Endodermal cell (in vitro differentiated cells): Measurements from ENCODE around the gene METTL23. TPM values are rescaled to one million over a fixed set of nuclear protein-coding genes. Genes with fewer than 3 reads are reported as not detected.
"Not testable (repeated sequence)": the region's sequence is repeated elsewhere in the genome, so short reads cannot be mapped to it uniquely, and the experiment has no call there.

Experiments
- DNase-seq: peaks from one replicate; pipeline ENCODE4 v3.0.0-alpha.2; 2017
- H3K27ac ChIP-seq: 2 replicates; pipeline ENCODE4 v1.5.1; 2013; ENCODE audit warnings: mild to moderate bottlenecking, low read depth, low read length, moderate library complexity
- H3K27me3 ChIP-seq: 2 replicates; pipeline ENCODE4 v1.6.1; 2013; ENCODE audit warnings: mild to moderate bottlenecking, low read length, moderate library complexity; ENCODE audit not compliant: insufficient read depth, control insufficient read depth, poor library complexity, severe bottlenecking
- H3K36me3 ChIP-seq: 2 replicates; pipeline ENCODE4 v1.7.0; 2013; ENCODE audit warnings: mild to moderate bottlenecking, low read length, moderate library complexity; ENCODE audit not compliant: control insufficient read depth, insufficient read depth
- H3K4me1 ChIP-seq: one replicate; pipeline ENCODE4 v1.7.0; 2013; ENCODE audit warnings: low read length; ENCODE audit not compliant: control insufficient read depth, insufficient read depth
- H3K4me3 ChIP-seq: 2 replicates; pipeline ENCODE4 v1.5.1; 2013; ENCODE audit warnings: mild to moderate bottlenecking, low read length, moderate library complexity
- H3K9ac ChIP-seq: 2 replicates; pipeline ENCODE4 v1.6.1; 2013; ENCODE audit warnings: mild to moderate bottlenecking, low read length, moderate library complexity; ENCODE audit not compliant: poor library complexity, severe bottlenecking; ENCODE audit errors: extremely low read depth
- H3K9me3 ChIP-seq: 2 replicates; pipeline ENCODE4 v1.6.1; 2013; ENCODE audit warnings: mild to moderate bottlenecking, low read length, moderate library complexity; ENCODE audit not compliant: control insufficient read depth
- H3K27ac Mint-ChIP-seq: 2 replicates; pipeline ENCODE4 v1.8.0; 2020; ENCODE audit warnings: mixed read lengths
- H3K27me3 Mint-ChIP-seq: 2 replicates; pipeline ENCODE4 v1.8.0; 2021; ENCODE audit warnings: mild to moderate bottlenecking, mixed read lengths; ENCODE audit not compliant: insufficient read depth
- H3K36me3 Mint-ChIP-seq: 2 replicates; pipeline ENCODE4 v1.8.0; 2020; ENCODE audit warnings: low read depth, mixed read lengths
- H3K4me1 Mint-ChIP-seq: 2 replicates; pipeline ENCODE4 v1.8.0; 2020; ENCODE audit warnings: mixed read lengths
- H3K4me3 Mint-ChIP-seq: 2 replicates; pipeline ENCODE4 v1.8.0; 2020; ENCODE audit warnings: mild to moderate bottlenecking, moderate library complexity, mixed read lengths
- H3K9me3 Mint-ChIP-seq: 2 replicates; pipeline ENCODE4 v1.8.0; 2020; ENCODE audit warnings: mild to moderate bottlenecking, mixed read lengths
- CTCF ChIP-seq: fragments of 200-600 bp; sonication (generic); conservative IDR thresholded peaks from 2 replicates; pipeline ENCODE4 v1.5.0; 2021; ENCODE audit warnings: antibody characterized with exemption, mild to moderate bottlenecking
- WGBS, 2 experiments: methylation state at CpG; one replicate each; pipeline versions ENCODE4 v1.1.5 to v1.1.7; 2013; ENCODE audit warnings: missing lambda C conversion rate in 2 of 2, mixed read lengths in 1 of 2; ENCODE audit not compliant: insufficient coverage in 1 of 2, insufficient read length in 1 of 2; 5-methylcytosine and 5-hydroxymethylcytosine counted together
- total RNA-seq, 2 donors: library from RNA; stranded (reverse); fragmentation: NEBNext Ultra II Directional in 1 of 2; extraction: Animal tissue kit (Norgen Biotek cat#: 25700) in 1 of 2; gene quantifications; 2 replicates in 1 of 2; 3 replicates in 1 of 2; pipeline ENCODE4 v1.2.1, GENCODE V29; 2021

Gene METTL23
- total RNA-seq, 2 donors from 2014 or later: 31.3 to 39.9 TPM

GRCh38 chr17:76726231-76726775, 336 bp upstream of the METTL23 start, which contains the start of gene JMJD6:
JMJD6 (minus strand) TSS chr17:76726606; CDS start chr17:76726475, 131 bp downstream.
- Mint-ChIP-seq H3K36me3 (peaks cover 44% of the 10 kb centered on the region), H3K4me3 (peak within 1 kb of the TSS; percentile 87), H3K27me3 (no peaks in the 10 kb centered on the region), H3K4me1 (peaks cover 5% of the 10 kb centered on the region), H3K9me3 (no peaks in the 10 kb centered on the region), H3K27ac (peak within 1 kb of the TSS; percentile 96)
- peak; percentile 100 for DNase-seq
- H3K27me3 ChIP-seq: no peaks in the 10 kb centered on the region
- H3K9me3 ChIP-seq: no peaks in the 10 kb centered on the region
- H3K27ac ChIP-seq: peak within 1 kb of the TSS; percentile 94
- H3K4me3 ChIP-seq: peak within 1 kb of the TSS; percentile 89
- no peaks in the 10 kb centered on the region for H3K4me1 ChIP-seq
- TF ChIP-seq CTCF: no peak
- H3K36me3 ChIP-seq: peaks cover 35% of the 10 kb centered on the region
- 0% methylated on average over 24 to 60 of the region's 60 CpGs for WGBS, 2 experiments
- H3K9ac ChIP-seq: peak within 1 kb of the TSS; percentile 93

DNA sequence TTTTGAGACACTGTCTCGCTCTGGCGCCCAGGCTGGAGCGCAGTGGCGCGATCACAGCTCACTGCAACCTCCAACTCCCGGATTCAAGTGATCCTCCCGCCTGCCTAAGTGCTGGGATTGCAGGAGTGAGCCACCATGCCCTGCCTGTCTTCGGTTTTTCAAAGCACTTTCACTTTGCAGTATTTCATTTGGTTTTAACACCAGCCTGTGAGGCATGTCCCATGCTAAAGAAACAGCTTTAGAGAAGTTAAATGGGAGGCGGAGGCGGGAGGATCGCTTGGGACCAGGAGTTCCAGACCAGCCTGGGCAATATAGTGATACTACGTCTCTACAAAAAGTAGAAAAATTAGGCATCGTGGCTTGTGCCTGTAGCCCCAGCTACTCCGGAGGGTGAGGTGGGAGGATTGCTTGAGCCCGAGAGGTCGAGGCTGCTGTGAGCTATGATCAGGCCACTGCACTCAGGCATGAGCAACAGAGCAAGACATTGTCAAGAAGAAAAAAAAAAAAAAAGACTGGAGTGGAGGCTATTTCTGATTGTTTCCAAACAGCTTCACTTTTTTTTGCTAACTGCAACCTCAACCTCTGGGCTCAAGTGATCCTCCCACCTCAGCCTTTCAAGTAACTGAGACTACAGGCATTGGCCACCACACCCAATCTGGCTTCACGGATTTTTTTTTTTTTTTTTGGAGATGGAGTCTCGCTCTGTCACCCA, 1.3 kb downstream of the METTL23 start:
- Mint-ChIP-seq H3K4me3 (peak overlapping the region; percentile 87), H3K4me1 (peaks cover 5% of the 10 kb centered on the region), H3K27ac (peak overlapping the region; percentile 88), H3K36me3 (peaks cover 35% of the 10 kb centered on the region), H3K9me3 (no peaks in the 10 kb centered on the region), H3K27me3 (no peaks in the 10 kb centered on the region)
- 93% methylated on average over 16 to 18 of the region's 18 CpGs for WGBS, 2 experiments
- Histone ChIP-seq H3K27ac (no peak overlapping the region), H3K9ac (peak overlapping the region; percentile 93), H3K4me1 (no peaks in the 10 kb centered on the region), H3K36me3 (peaks cover 30% of the 10 kb centered on the region), H3K27me3 (no peaks in the 10 kb centered on the region), H3K9me3 (no peaks in the 10 kb centered on the region), H3K4me3 (peak overlapping the region; percentile 89)
- no peak for TF ChIP-seq CTCF
- DNase-seq: peak; percentile 56

DNA sequence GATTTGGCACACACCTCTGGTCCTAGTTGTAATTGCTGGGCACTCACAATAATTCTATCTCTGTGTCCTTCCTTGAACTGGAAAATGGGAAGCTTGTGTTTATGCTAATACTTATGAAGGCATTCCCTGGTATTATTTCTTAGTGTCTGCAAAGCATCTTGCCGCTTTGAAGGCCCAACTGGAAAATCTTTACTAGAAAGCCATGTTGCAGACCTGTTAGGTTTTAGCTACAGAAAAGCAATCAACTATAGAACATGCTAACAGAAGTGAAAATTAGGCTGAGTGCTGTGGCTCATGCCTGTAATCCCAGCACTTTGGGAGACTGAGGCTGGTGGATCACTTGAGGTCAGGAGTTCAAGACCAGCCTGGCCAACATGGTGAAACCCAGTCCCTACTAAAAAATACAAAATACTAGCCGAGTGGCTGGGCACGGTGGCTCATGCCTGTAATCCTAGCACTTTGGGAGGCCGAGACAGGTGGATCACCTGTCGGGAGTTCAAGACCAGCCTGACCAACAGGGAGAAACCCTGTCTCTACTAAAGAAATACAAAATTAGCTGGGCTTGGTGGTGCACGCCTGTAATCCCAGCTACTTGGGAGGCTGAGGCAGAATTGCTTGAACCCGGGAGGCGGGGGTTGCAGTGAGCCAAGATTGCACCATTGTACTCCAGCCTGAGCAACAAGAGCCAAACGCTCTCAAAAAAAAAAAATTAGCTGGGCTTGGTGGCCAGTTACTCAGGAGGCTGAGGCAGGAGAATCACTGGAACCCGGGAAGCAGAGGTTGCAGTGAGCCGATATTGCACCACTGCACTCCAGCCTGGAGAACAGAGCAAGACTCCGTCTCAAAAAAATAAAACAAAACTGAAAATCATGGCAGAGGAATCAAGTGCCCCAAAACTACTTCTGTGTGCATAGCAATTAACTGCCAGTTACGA, 5.4 kb downstream of the METTL23 start:
- H3K9ac ChIP-seq, H3K27me3 Mint-ChIP-seq, H3K4me3 ChIP-seq, H3K9me3 ChIP-seq, H3K4me3 Mint-ChIP-seq, H3K27me3 ChIP-seq, H3K27ac Mint-ChIP-seq, H3K27ac ChIP-seq, H3K4me1 ChIP-seq, H3K9me3 Mint-ChIP-seq: not testable (repeated sequence)
- peaks cover 48% of the 10 kb centered on the region for H3K36me3 Mint-ChIP-seq
- peaks cover 15% of the 10 kb centered on the region for H3K4me1 Mint-ChIP-seq
- DNase-seq: peak; percentile 56
- WGBS, 2 experiments: 94 to 95% methylated on average over 13 of the region's 13 CpGs
- peaks cover 46% of the 10 kb centered on the region for H3K36me3 ChIP-seq
